Left lung (tissue), 10 donors: ENCODE measurements around the gene SRP68. TPM values are rescaled to one million over a fixed set of nuclear protein-coding genes. Genes with fewer than 3 reads are reported as not detected.
A peak's percentile ranks its signal among the peaks of the same experiment; 100 is the strongest.

Experiments
- ATAC-seq: fragments of 200-7000 bp; cut with Tn5 transposase; one replicate; pipeline ENCODE4 v1.9.1; 2020; ENCODE audit warnings: moderate library complexity
- DNase-seq, 4 donors: peaks; one replicate each; pipeline ENCODE4 v3.0.0-alpha.2; 2013 to 2020
- H3K27ac ChIP-seq, 2 donors: fragments of 200-600 bp; sonication (generic) in 1 of 2; one replicate each; pipeline versions ENCODE4 v1.5.0 to v1.8.0; 2020 to 2021
- H3K27me3 ChIP-seq, 2 donors: fragments of 200-600 bp; sonication (generic) in 1 of 2; one replicate each; pipeline versions ENCODE4 v1.5.0 to v1.8.0; 2020 to 2021
- H3K36me3 ChIP-seq, 2 donors: fragments of 200-600 bp; sonication (generic) in 1 of 2; one replicate each; pipeline versions ENCODE4 v1.5.0 to v1.8.0; 2020 to 2021
- H3K4me1 ChIP-seq, 2 donors: fragments of 200-600 bp; one replicate each; pipeline ENCODE4 v1.8.0; 2021
- H3K4me3 ChIP-seq, 2 donors: fragments of 200-600 bp; sonication (generic) in 1 of 2; one replicate each; pipeline versions ENCODE4 v1.5.0 to v1.8.0; 2020 to 2021; ENCODE audit warnings: mild to moderate bottlenecking in 1 of 2
- H3K9me3 ChIP-seq, 2 donors: fragments of 200-600 bp; sonication (generic) in 1 of 2; one replicate each; pipeline versions ENCODE4 v1.5.0 to v1.8.0; 2020 to 2021
- CTCF ChIP-seq, 2 donors: fragments of 200-600 bp; sonication (generic) in 1 of 2; IDR thresholded peaks; one replicate each; pipeline versions ENCODE4 v1.5.0 to v1.8.0; 2021; ENCODE audit warnings: antibody characterized with exemption in 2 of 2
- intact Hi-C, 2 donors: fragments of 100-400 bp; cut with DNase I; formaldehyde crosslinking; loops; one replicate each; pipeline versions ENCODE4 v1.11.2 to v1.14.2; 2022
- polyA plus RNA-seq, 6 donors: library from polyadenylated mRNA; unstranded; fragments of 120-200 nt; gene quantifications; one replicate each; pipeline ENCODE4 v1.2.1, GENCODE V29; 2013; ENCODE audit not compliant: insufficient read length in 6 of 6
- total RNA-seq, 2 donors: library from RNA; stranded (reverse); fragmentation: NEBNext Ultra II Directional; extraction: Animal tissue kit (Norgen Biotek cat#: 25700); gene quantifications; one replicate each; pipeline ENCODE4 v1.2.1, GENCODE V29; 2021
- donor health status: DM: no; HTN: yes; CAD: no.
- donor health status: DM: no; HTN: no; CAD: no.

The SRP68 gene
- total and polyA plus RNA-seq, 8 donors = 61.0 to 104 (median 97.8) TPM

GRCh38 chr17:76025294-76025693, 47.0 kb downstream of the SRP68 start:
- Histone ChIP-seq H3K4me3 (peak overlapping the region in 1 of 2 donors; percentile 41), H3K27ac (no peak overlapping the region), H3K27me3 (peaks cover 0 to 21% of the 10 kb centered on the region in 2 donors), H3K36me3 (peaks cover 0 to 16% of the 10 kb centered on the region in 2 donors), H3K9me3 (no peaks in the 10 kb centered on the region), H3K4me1 (peaks cover 0 to 7% of the 10 kb centered on the region in 2 donors)
- TF ChIP-seq CTCF (IDR thresholded peaks at IDR 0.05) = no peak
- intact Hi-C loops = no loop called here
- DNase-seq (no peak), ATAC-seq (no peak)

GRCh38 chr17:76024353-76024752, 48.0 kb downstream of the SRP68 start:
- no peak for ATAC-seq
- peaks cover 0 to 2% of the 10 kb centered on the region in 2 donors for H3K4me1 ChIP-seq
- H3K27me3 ChIP-seq = peaks cover 0 to 14% of the 10 kb centered on the region in 2 donors
- no peak for DNase-seq
- intact Hi-C loops = no loop called here
- no peak for TF ChIP-seq CTCF (IDR thresholded peaks at IDR 0.05)
- H3K9me3 ChIP-seq = no peaks in the 10 kb centered on the region
- no peak overlapping the region for H3K27ac ChIP-seq
- H3K36me3 ChIP-seq = peaks cover 0 to 16% of the 10 kb centered on the region in 2 donors
- H3K4me3 ChIP-seq = no peak overlapping the region

GRCh38 chr17:76023900-76024237, 48.4 kb downstream of the SRP68 start:
- H3K36me3 ChIP-seq = peaks cover 0 to 16% of the 10 kb centered on the region in 2 donors
- H3K9me3 ChIP-seq = no peaks in the 10 kb centered on the region
- H3K27ac ChIP-seq = no peak overlapping the region
- H3K4me1 ChIP-seq = no peaks in the 10 kb centered on the region
- DNase-seq = no peak
- no peak for ATAC-seq
- no peak for TF ChIP-seq CTCF (IDR thresholded peaks at IDR 0.05)
- intact Hi-C loops = no loop called here
- H3K4me3 ChIP-seq = no peak overlapping the region
- peaks cover 0 to 14% of the 10 kb centered on the region in 2 donors for H3K27me3 ChIP-seq

- Histone ChIP-seq H3K36me3 (peaks cover 0 to 16% of the 10 kb centered on the region in 2 donors), H3K27ac (no peak overlapping the region), H3K4me1 (no peaks in the 10 kb centered on the region), H3K9me3 (no peaks in the 10 kb centered on the region), H3K27me3 (peaks cover 0 to 14% of the 10 kb centered on the region in 2 donors), H3K4me3 (no peak overlapping the region)
- no peak for ATAC-seq
- intact Hi-C loops = no loop called here
- DNase-seq = no peak
- TF ChIP-seq CTCF (IDR thresholded peaks at IDR 0.05) = no peak
Observed at GRCh38 chr17:76022973-76023899, 49.1 kb downstream of the SRP68 start.

- Histone ChIP-seq H3K36me3 (peaks cover 0 to 22% of the 10 kb centered on the region in 2 donors), H3K27ac (no peak overlapping the region), H3K4me1 (no peaks in the 10 kb centered on the region), H3K27me3 (peaks cover 0 to 14% of the 10 kb centered on the region in 2 donors), H3K9me3 (no peaks in the 10 kb centered on the region), H3K4me3 (no peak overlapping the region)
- ATAC-seq = no peak
- intact Hi-C loops = no loop called here
- no peak for DNase-seq
- no peak for TF ChIP-seq CTCF (IDR thresholded peaks at IDR 0.05)
Observed at GRCh38 chr17:76022285-76022684, 50.0 kb downstream of the SRP68 start.
